HepG2 (cell line): Measurements from ENCODE around the gene ZKSCAN8. TPM values are rescaled to one million over a fixed set of nuclear protein-coding genes. Genes with fewer than 3 reads are reported as not detected.

Experiments
- ARHGAP35 ChIP-seq: sonication (generic); formaldehyde crosslinking; IDR thresholded peaks from 2 replicates; pipeline ENCODE4 v1.9.0; 2022; ENCODE audit warnings: mild to moderate bottlenecking, inconsistent platforms, moderate library complexity, missing genetic modification reagents, borderline replicate concordance
- ELK4 ChIP-seq: sonication (generic); formaldehyde crosslinking; IDR thresholded peaks from 2 replicates; pipeline ENCODE4 v1.9.0; 2021; ENCODE audit warnings: missing genetic modification reagents, borderline replicate concordance
- ETV5 ChIP-seq: IDR thresholded peaks from 2 replicates; pipeline ENCODE4 v1.6.1; 2018; ENCODE audit warnings: missing biosample characterization, missing genetic modification reagents, inconsistent platforms, borderline replicate concordance
- HDAC1 ChIP-seq: sonication (generic); formaldehyde crosslinking; IDR thresholded peaks from 2 replicates; pipeline ENCODE4 v1.5.1; 2020; ENCODE audit warnings: mild to moderate bottlenecking, missing genetic modification reagents
- HIC2 ChIP-seq: sonication (generic); formaldehyde crosslinking; IDR thresholded peaks from 2 replicates; pipeline ENCODE4 v1.9.0; 2022; ENCODE audit warnings: low read depth, missing genetic modification reagents
- KLF9 ChIP-seq: IDR thresholded peaks from 2 replicates; pipeline ENCODE4 v1.6.1; 2016; ENCODE audit warnings: low read depth
- MXD3 ChIP-seq: IDR thresholded peaks from 2 replicates; pipeline ENCODE4 v1.6.1; 2016; ENCODE audit warnings: mild to moderate bottlenecking, missing biosample characterization, missing genetic modification reagents
- PRDM4 ChIP-seq: sonication (generic); formaldehyde crosslinking; IDR thresholded peaks from 2 replicates; pipeline ENCODE4 v1.9.0; 2021; ENCODE audit warnings: missing genetic modification reagents, borderline replicate concordance
- PTBP1 ChIP-seq: fragments of 200-400 bp; formaldehyde crosslinking; IDR thresholded peaks from 2 replicates; pipeline ENCODE4 v1.6.1; 2018; ENCODE audit warnings: low read length, low read depth; ENCODE audit not compliant: poor library complexity, severe bottlenecking
- SKI ChIP-seq: fragments of 450-650 bp; IDR thresholded peaks from one replicate; pipeline ENCODE4 v1.6.1; 2018; ENCODE audit warnings: mild to moderate bottlenecking; ENCODE audit not compliant: partially characterized antibody
- ZHX2 ChIP-seq, 2 experiments: sonication (generic) in 1 of 2; formaldehyde crosslinking in 1 of 2; IDR thresholded peaks; 2 replicates each; pipeline versions ENCODE4 v1.6.1 to v1.9.0; 2014 to 2022; ENCODE audit warnings: antibody characterized with exemption in 1 of 2, borderline replicate concordance in 1 of 2, inconsistent platforms in 1 of 2, low read depth in 1 of 2, missing genetic modification reagents in 1 of 2
- ZNF549 ChIP-seq: sonication (generic); formaldehyde crosslinking; IDR thresholded peaks from 2 replicates; pipeline ENCODE4 v1.5.0; 2020; ENCODE audit warnings: missing genetic modification reagents
- ZNF550 ChIP-seq: sonication (generic); formaldehyde crosslinking; IDR thresholded peaks from 2 replicates; pipeline ENCODE4 v1.4.0; 2020; ENCODE audit warnings: mild to moderate bottlenecking, missing genetic modification reagents, borderline replicate concordance
- polyA plus RNA-seq, 8 experiments: library from polyadenylated mRNA; depleted of rRNA in 3 of 8; stranded (reverse) in 7 of 8; unstranded in 1 of 8; fragments of >200 nt; fragmentation: Illumina TruSeq in 4 of 8; extraction: Trizol in 4 of 8; gene quantifications; 2 replicates each; pipeline versions ENCODE4 v1.2.1 to v1.2.3, GENCODE V29; 2011 to 2016; ENCODE audit warnings: low read depth in 4 of 8, missing spikeins in 1 of 8, mixed read lengths in 1 of 8; ENCODE audit not compliant: insufficient read depth in 1 of 8
- total RNA-seq, 5 experiments: library from RNA; depleted of rRNA; stranded (reverse); fragments of >200 nt; fragmentation: Illumina TruSeq; extraction: Trizol; gene quantifications; 2 replicates each; pipeline ENCODE4 v1.2.3, GENCODE V29; 2016; ENCODE audit warnings: low read depth in 1 of 5

ZKSCAN8 gene
- total and polyA plus RNA-seq, 2 of the 13 experiments (the other 11 are each of a cell fraction or from before 2014, with no cell fraction given): 12.4 to 20.9 TPM

- TF ChIP-seq PRDM4 (CRISPR knock-in tag) (no peak), ZHX2 (IDR thresholded peaks at IDR 0.05; ENCODE audit: low read depth) (no peak), ZHX2 (CRISPR knock-in tag; IDR thresholded peaks at IDR 0.05; ENCODE audit: borderline replicate concordance) (no peak), ETV5 (peak; percentile 89), ELK4 (CRISPR knock-in tag) (0 out of 2 replicates have a peak, but pooled peaks have one; percentile 18), ARHGAP35 (CRISPR knock-in tag) (peak; percentile 53; the same call in 1 of the 2 replicates), KLF9 (CRISPR knock-in tag) (0 out of 2 replicates have a peak, but pooled peaks have one; percentile 26), HDAC1 (no peak; the same call in 1 of the 2 replicates), MXD3 (peak; percentile 52; the same call in 1 of the 2 replicates), ZNF549 (CRISPR knock-in tag) (no peak), HIC2 (no peak), PTBP1 (peak; percentile 47), SKI (peak; percentile 45), ZNF550 (CRISPR knock-in tag) (no peak)
Observed at GRCh38 chr6:28124350-28124970, 17.2 kb upstream of the ZKSCAN8 start, which contains the start of gene ZSCAN16 (continued).
